NK-92 treated with Interleukin-12 subunit alpha and Interleukin-12 subunit beta, amount 100 ng/mL, for 24 hours (cell line): ENCODE data around the gene OXCT1.
"Not testable (repeated sequence)": the region's sequence is repeated elsewhere in the genome, so short reads cannot be mapped to it uniquely, and the experiment has no call there.

Experiments
- DNase-seq: peaks from one replicate; lab custom pipeline; 2025; lab: John Stamatoyannopoulos, UW

OXCT1 gene

GRCh38 chr5:41827792-41828191 is 42.4 kb downstream of the OXCT1 start:
- DNase-seq, result no peak

GRCh38 chr5:41822036-41822435 is 48.2 kb downstream of the OXCT1 start:
- DNase-seq, result no peak

GRCh38 chr5:41821051-41821450 is 49.2 kb downstream of the OXCT1 start:
- no peak for DNase-seq

GRCh38 chr5:41820150-41820549 is 50.1 kb downstream of the OXCT1 start:
- DNase-seq, result no peak

DNA sequence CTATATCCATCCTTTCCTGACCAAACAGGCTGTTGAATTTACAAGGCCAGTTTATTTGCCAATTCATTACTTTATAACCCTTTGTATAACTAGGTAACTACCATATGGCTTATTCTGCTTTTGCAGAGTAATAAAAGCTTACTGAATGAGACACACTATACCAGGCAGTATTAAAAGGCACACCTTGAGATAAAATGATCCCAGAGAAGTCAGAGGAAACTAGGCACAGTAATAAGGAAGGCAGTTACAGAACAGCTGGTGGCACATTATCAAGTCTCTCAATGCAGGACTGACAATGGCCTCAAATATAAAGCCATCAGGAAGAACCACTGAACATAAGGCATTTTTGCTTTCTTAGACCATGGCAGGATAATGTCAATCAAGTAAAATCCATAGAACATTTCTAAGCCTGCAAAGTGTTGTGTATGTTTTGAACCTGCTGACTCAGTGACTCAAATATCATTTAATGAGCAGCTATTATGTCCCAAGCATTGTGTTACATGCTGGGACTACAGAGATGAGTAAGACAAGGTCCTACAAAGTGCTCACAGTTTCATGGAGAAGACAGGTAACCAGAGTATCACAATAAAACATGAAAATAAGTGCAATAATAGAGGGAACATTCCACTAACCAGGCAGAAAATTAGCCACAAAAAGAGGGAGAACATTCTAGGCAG is 52.5 kb downstream of the OXCT1 start:
- no peak for DNase-seq

GRCh38 chr5:41815663-41816229 is 54.5 kb downstream of the OXCT1 start:
- no peak for DNase-seq

DNA sequence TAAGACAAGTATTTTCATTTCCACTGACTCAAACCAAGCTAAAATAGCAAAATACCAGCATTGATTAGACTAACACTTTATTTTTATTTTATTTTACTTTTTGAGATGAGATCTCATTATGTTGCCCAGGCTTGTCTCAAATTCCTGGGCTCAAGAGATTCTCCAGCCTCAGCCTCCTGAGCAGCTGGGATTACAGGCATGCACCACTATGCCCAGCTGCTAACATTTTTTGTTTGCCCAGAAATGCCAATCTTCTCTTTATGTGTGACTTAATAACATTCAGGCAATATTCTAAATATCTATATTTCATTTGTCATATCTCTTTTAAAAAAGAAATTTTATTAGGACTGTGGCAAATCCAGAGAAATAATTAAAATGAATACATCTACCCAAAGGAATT is 55.0 kb downstream of the OXCT1 start:
- no peak for DNase-seq

- not testable (repeated sequence) for DNase-seq
Measured at GRCh38 chr5:41814306-41814705, 55.9 kb downstream of the OXCT1 start.

DNA sequence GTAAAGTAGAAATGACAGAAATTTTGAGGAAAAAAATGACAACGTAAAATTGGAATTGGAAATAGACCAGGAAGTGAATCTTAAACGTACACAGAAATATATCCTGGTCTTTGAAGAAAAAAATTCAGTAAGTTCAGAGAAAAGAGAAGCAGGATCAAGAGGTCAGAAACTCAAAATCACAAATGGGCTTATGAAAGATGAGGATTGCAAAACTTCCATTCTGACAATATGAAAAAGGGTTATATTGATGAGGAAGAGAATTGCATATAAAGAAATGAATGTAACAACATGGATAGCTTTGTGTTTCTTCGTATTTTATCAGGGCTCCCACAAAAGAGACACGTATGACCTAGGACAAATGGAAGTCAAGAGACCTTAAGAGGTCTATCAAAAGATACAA is 58.1 kb downstream of the OXCT1 start:
- DNase-seq, result no peak

GRCh38 chr5:41809128-41809527 is 61.1 kb downstream of the OXCT1 start:
- DNase-seq, result no peak

GRCh38 chr5:41808294-41808693 is 61.9 kb downstream of the OXCT1 start:
- no peak for DNase-seq

DNA sequence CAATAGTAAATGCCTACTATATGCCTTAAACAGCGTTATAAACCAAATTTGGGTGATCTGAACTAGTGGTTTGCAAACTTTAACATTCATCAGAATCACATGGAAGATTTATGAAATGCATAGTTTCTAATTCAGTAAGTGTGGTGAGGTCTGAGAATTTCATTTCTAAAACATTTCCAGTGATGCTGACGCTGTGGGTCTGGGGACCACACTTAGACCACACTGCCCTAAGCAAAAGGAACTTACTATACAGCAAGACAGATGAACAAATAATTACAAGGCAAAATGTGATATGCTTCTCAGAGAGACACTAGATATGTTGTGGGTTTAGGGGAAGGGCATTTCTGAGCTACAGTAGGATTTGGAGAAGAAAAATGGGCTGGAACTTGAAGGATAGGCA is 72.6 kb downstream of the OXCT1 start:
- no peak for DNase-seq

DNA sequence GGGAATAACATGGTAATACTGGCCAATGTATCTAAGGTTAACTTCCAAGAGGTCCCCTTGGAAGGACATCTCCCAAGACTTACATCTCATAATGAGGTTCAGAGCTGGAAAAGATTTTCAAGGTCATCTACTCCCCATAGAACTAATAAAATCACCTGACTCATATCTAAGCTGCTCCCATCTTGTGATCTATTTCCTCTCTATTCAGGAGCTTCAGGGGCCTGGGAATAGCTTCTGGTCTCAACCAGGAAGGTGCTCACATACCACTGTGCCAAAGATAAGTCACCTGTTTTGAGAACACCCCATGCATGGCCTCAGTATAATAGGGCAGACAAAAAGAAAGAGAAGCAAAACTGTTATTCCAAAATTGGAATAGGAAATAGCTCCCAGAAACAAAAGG is 74.2 kb downstream of the OXCT1 start:
- no peak for DNase-seq

DNA sequence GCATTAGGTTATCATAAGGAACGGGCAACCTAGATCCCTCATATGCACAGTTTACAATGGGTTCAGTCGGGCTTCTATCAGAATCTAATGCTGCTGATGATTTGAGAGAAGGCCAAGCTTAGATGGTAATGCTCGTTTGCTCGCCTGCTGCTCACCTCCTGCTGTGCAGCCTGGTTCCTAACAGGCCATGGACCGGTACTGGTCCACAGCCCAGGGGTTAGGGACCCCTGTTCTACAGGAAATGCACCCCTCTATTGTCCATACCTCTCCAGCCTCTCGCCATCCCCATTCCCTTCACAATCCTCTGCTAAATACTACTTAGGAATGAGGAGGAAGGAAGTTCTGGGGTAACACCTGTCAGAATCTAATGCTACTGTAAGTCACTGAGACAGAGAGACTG is 75.1 kb downstream of the OXCT1 start:
- DNase-seq, result no peak

DNA sequence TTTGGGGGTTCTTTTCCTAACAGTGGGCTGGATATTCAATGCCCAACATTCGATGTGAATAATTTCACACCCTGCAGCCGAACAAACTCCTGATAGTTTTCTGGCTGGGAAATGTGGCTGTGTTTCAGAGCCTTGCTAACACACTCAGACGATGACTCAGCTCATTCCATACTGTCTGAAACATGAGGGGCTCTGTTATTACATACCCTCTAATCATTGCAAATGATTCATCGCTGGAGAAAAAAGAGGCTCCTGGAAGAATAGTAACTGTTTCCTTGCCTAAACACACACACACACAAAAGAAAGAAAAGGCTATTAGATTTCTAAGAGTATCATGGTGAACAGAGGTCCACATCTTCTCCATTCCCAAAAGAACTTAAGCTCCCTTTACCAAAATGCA is 75.8 kb downstream of the OXCT1 start:
- DNase-seq, result no peak

- DNase-seq, result no peak
Measured at GRCh38 chr5:41793141-41793770, 77.0 kb downstream of the OXCT1 start.

DNA sequence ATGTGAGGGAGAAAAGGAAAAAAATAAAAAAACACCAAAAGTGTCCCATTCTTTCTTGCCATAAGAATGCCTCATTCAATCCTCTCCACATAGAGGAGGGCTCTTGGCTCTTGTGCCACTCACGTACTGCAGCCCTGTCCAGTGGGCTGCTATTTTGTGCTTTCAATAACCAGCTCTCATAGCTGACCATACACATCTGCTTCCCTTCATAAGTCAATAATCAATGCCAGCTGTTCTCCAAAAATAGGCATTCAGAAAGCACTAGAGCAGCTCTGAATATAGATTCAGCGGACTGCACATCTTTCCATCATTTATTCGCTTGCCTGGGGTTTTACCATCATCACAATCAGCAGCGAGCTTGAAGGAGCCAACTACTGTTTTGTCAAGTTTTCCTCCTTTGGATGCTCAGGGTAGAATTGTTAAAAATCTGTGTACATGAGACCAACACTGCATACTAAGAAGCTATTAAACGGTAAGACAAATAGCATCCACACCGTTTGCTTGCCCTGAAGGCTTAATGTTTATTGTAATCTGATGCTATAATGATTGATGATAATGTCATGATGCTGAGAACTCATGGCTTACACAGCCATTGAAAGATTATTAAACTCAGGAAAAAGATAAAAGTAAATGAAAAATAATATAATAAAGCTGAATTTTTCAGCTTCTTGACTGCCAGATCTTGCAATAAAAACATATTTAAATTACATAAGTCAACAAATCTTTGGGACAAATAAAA is 80.0 kb downstream of the OXCT1 start:
- DNase-seq, result no peak

DNA sequence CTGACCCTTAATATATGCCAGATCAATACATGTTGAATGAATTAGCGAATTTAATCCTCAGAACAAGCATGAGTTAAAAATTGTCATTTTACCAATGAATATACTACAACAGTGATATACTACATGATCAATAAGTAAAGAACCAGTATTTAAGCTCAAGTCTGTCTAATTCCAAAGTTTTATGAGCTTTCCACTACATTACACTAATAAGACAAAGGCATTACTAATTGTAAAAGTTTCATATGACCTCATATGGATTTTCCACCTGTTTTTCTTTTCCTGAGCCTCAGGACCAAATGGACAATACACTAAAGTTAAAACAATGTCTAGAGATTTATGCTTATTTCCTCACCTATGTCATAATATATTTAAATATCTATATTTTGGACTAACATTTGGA is 80.8 kb downstream of the OXCT1 start:
- no peak for DNase-seq

DNA sequence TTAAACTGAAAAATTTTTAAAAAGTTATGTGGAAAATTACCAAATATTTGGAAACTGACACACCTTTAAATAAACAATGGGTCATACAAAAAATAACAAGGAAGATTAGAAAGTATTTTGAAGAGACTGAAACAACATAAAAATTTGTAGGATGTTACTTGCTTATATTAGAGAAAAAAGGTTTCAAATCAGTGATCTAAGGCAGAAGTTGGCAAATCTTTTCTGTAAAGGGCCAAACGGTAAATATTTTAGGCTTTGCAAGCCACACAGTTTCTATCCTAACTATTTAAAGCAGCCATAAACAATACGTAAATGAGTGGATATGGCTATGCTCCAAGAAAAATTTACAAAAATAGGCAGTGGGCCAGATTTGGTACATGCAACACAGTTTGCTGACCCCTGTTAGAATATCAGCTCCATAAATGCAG is 81.3 kb downstream of the OXCT1 start:
- DNase-seq, result no peak

GRCh38 chr5:41787265-41787664 is 83.0 kb downstream of the OXCT1 start:
- no peak for DNase-seq

DNA sequence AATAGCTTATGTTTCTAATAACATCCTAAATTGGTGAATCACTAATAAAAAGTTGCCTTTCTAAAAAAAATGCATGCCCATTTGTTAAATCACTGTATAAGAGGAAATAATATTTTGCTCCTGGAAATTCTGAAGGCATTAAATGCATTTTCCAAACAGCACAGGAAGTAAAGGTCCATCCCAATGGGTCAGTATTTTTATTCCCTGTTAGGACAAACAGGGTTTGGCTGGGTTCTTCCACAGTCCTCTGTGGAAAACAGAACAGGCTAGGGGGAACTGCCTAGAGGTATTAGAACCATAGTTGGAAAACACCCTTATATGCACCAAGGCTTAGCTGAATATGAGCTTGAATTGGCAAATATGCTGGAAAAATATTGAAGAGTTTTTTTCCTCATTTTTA is 85.2 kb downstream of the OXCT1 start:
- DNase-seq, result no peak

- no peak for DNase-seq
Measured at GRCh38 chr5:41778410-41778809, 91.8 kb downstream of the OXCT1 start.

GRCh38 chr5:41776435-41776834 is 93.8 kb downstream of the OXCT1 start:
- no peak for DNase-seq
